GM12872 (cell line): ENCODE measurements around the gene AGBL1.

Experiments used
- TF ChIP-seq, protein P1 (sequence below): IDR thresholded peaks from 3 replicates; pipeline ENCODE4 v1.5.1; 2011; ENCODE audit warnings: low read depth, mild to moderate bottlenecking, low read length, moderate library complexity; ENCODE audit not compliant: insufficient read depth

AGBL1 gene

DNA sequence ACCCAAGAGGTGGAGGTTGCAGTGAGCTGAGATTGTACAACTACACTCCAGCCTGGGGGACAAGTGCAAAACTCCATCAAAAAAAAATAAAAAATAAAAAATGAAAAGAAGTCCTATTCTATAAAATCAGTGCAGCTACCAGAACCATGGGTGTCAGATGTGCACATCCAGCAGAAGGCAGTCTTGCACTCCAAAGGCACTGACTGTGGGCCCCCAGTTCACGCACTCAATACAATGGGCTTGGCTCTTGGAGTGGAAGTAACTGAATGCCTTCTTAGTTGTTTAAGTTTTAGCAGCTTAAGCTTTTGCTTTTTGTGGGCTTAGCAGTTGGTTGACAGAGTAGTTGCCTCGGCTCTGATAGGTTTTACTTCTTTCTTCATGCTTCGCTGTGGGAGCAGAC lies 141.4 kb downstream of the AGBL1 start:
- TF ChIP-seq, protein P1, sequence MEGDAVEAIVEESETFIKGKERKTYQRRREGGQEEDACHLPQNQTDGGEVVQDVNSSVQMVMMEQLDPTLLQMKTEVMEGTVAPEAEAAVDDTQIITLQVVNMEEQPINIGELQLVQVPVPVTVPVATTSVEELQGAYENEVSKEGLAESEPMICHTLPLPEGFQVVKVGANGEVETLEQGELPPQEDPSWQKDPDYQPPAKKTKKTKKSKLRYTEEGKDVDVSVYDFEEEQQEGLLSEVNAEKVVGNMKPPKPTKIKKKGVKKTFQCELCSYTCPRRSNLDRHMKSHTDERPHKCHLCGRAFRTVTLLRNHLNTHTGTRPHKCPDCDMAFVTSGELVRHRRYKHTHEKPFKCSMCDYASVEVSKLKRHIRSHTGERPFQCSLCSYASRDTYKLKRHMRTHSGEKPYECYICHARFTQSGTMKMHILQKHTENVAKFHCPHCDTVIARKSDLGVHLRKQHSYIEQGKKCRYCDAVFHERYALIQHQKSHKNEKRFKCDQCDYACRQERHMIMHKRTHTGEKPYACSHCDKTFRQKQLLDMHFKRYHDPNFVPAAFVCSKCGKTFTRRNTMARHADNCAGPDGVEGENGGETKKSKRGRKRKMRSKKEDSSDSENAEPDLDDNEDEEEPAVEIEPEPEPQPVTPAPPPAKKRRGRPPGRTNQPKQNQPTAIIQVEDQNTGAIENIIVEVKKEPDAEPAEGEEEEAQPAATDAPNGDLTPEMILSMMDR: no peak

DNA sequence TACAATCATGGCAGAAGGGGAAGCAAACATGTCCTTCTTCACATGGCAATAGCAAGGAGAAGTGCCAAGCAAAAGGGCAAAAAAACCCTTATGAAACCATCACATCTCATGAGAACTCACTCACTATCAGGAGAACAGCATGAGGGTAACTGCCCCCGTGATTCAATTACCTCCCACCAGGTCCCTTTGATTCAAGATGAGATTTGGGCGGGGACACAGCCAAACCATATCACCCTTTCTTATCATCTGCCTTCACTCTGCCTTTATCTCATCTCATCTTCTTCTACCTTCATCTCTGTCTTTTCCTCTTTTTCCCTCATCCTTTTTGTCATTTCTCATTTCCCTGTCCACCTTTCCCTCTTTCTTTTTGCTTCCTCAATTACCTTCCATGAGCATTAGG lies 149.6 kb downstream of the AGBL1 start:
- TF ChIP-seq, protein P1: no peak

DNA sequence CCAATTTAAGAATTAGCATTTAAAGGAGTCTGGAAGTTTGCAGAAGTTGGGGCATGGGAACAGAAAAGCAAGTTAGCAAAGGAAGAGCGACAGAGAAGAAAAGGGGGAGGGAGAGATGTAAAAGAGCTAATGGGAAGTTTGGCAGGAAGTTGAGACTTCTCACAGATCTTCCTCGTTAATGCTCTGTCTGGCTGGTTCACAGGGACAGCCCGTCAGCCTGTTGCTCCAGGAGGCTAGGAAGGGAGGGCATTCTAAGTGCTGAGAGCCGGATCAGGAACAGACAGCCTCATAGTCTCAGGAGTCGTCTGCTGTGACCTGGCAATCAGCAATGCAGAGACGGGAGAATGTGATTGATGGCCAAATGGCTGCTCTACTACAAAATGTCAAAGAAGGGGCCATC lies 150.3 kb downstream of the AGBL1 start:
- TF ChIP-seq, protein P1: no peak

DNA sequence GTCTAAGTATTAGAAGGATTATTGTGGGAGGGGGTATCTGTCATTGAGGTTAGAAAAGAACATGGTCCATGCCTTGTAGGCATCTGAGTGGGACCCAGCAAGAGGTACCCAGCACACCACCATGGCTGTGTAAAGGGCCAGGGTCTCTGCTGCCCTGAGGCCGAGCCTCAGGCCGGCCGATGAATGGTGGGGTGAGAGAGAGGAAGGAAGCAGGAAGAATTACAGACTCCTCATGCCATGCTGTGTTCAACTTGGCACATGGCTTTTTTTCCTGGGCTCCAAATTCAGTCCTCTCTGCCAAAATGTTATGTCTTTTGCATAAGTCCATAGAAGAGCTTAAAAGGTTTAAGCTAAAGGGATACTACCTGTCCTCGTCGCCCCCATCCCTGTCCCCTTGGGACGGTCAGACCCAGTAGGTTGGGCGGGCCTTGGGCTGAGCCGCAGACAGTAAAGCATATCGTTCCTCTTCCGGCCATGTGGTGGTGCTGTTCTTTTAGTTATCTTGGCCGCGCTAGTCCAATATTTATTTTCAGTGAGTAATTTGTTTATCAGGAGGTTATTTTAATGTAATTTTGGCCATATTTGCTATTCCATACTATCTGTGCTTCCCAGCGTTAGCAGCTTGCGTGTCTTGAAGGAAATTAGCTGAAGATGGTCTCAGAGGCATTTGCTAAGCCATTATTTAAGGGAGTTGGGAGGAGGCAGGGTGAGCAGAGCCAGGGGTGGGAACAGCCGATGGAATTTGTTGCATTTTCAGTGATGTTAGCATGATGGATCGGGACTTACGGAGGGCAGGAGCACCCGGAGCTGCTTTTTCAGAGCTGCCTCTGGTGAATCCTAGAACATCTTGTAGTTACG lies 152.4 kb downstream of the AGBL1 start:
- TF ChIP-seq, protein P1: peak; percentile 47; the same call in 2 of the 3 replicates

DNA sequence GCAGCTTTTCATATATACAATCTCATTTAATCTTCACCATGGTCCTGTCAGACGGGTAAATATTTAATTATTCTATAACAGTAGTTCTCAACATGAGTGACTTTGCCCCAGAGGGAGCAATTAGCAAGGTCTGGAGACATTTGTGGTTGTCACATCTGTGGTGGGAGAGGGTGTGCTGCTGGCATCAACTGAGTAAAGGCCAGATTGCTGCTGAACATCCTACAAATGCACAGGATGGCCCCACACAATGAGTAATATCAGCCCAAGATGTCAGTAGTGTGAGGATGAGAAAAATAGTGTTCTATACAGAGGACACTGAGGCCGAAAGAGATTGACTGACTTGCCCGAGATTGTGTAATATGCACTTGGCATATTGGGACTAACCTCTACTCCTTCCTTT lies 156.0 kb downstream of the AGBL1 start:
- TF ChIP-seq, protein P1: no peak

DNA sequence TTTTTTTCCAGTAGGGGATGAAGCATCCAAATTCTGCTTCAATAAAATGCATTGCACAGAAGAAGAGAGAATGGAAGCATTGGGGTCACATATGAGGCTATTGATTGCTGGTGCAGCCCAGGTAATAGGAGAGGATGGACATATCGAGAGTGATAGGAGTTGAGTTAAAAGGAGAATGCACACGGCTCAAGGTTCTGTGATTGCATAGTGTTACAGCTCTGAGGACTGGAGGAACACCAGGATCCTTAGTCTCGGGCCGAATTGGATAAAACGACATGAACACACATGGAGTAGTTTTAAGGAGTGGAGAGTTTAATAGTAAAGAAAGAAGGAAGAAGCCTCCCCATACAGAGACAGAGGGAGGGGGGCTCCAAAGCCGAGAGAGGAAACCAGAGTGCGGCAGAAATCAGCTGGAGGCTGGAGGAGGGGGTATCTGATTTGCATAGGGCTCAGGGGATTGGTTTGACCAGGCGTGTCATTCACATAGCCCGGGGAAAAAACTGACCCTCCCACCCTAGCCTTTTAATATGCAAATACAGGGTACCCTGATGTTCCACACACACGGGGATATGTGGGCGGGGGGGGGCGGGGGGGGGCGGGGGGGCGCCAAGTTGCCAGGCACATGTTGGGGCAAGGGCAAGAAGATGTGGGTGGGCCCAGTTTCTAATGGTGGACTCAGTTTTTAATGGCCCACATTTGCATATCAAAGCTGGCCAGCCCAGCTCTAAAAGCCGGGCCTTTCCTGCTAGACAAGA lies 156.9 kb downstream of the AGBL1 start:
- TF ChIP-seq, protein P1: no peak

DNA sequence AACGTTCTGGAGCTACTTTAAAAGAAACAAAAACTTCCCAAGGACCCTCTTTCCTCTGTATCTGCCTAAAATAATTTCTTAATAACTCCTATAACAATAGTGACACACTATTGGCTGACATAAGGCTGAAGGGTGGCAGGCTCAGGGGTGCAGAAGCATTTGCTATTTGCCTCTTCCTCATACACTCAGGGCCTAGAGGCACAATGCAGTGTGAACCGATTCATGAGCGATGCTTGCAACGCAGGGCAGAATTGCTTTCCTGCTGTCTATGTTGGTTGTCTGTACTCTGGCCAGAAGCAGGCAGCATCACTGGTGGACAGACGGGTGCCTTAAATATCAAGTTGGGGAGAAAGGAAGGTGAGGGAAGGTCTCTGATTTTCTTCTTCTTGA lies 157.4 kb downstream of the AGBL1 start:
- TF ChIP-seq, protein P1: no peak
